Measurements from ENCODE around the gene NECAB3.

NECAB3 gene

DNA sequence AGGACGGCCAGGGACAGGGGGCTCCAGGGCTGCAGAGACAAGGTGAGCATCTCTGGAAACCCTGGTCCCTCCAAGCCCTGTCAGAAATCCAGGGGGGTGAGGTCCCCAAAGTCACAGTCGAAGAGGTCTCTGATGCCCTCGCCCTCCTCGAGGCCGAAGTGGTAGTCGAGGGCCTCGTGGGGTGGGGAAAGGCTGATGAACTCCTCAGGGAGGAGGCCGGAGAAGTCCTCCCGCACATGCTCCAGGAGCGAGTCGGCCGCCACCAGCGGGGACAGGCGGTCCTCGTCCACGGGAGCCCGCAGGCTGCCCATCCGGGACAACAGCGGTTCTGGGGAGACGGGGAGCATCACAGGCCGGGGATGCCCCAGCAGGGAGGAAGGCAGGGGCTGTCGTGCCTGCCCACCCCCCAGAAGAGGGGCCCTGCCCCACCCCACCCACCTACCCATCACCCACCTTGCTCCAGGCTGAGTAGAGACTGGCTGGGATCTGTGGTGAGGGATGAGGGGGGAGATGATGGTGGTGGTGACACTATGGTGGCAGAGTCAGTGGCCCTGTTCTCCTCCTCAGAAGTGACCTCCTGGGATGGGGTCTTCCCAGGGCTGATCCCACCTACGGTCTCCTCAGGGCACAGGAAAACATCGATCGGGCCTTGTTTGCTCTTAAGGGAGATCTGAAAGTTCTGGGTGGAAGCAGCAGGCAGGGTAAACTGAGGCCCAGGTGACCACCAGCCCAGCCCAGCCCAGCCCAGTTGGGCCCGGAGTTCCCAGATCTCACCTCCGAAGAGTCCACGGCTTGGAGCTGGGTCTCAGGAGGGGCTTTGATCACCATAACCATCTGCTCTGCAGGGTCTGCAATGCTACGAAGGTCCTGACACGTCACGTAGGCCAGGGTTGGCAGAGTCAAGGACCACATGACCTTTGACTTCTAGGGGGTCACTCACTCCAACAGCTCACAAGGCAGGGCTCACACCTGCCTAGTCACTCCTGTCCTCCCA lies 2.7 kb upstream of the NECAB3 start:
- DNase-seq, result no peak

- no peak for DNase-seq
Measured at GRCh38 chr20:33676121-33676520, 1.9 kb upstream of the NECAB3 start.

- no peak for DNase-seq
Measured at GRCh38 chr20:33675136-33675959, 1.1 kb upstream of the NECAB3 start.

DNA sequence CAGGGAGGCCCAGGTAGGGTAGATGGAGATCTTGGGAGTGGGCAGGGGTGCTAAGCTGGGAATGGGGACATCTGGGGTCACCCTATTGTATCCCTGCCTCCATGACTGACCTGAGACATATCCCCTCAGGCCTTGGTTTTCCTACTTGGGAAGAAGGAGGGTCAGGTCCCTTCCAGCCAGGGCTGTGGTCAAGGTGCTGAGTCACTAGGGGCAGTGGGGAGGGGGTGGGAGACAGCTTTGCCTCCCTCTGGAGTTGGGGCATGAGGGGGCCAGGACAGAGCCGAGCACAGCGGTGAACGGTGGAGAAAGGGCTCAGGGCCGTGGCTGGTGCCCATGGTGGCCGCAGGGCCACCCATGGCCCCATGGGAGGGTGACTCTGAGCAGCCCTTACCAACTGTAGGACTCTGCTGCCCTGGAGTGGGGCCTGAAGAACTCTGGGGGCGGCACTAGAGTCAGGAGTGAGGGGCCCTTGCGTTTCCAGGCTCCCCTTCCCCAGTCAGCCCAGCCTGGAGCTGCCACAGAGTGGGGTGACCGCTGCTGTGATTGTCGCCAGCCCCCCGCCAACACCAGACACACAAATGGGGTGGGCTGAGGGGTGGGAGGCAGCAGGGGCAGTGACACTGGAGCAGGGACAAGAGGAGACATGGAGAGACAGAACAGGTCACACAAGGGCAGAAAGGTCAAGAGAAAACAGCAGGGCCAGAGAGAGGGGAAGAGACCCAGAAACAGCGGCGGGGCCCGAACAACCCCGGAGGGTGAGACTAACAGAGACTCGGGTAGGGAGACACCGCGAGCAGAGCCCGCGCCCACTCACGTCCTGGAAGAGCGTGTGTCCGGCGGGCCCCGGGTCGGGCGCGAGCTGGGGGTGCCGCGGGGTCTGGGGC lies 576 bp downstream of the NECAB3 start:
- no peak for DNase-seq

GRCh38 chr20:33673114-33673409 lies 1.2 kb downstream of the NECAB3 start:
- DNase-seq, result no peak

- no peak for DNase-seq
Measured at GRCh38 chr20:33672426-33673113, 1.7 kb downstream of the NECAB3 start.

DNA sequence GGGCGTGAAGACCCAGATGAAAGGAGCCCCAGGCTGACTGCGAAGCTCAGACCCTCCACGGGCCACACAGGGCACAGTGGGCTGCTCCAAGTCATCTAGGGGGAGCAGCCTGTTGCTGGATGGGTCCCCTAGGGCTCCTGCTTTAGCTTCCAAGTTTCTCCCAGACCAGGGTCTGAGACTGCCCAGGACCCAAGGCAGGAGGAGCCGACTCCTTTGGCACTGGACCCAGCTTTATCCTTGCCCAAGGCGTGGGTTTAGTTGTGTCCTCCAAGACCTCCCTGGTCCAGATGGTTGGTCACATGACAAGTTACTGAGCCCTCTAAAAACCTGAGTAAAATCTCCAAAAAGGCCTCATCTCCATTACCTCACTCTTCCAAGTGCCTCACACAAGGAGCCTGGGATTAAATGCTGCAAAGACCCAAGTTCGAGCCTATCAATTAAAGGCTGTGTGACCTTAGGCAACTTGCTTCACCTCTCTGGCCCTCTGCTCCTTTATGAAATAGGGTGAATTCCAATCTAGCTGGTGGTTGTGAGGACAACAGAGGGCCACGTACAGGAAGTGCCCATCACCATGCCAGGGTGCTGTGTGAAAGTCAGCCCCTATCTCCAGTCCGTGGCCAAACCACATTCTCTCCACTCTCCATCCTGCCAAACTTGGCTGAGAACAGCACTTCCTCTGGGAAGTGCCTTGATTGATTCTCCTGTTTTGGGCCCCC lies 2.5 kb downstream of the NECAB3 start:
- no peak for DNase-seq

- DNase-seq, result no peak
Measured at GRCh38 chr20:33670715-33671499, 3.3 kb downstream of the NECAB3 start.

DNA sequence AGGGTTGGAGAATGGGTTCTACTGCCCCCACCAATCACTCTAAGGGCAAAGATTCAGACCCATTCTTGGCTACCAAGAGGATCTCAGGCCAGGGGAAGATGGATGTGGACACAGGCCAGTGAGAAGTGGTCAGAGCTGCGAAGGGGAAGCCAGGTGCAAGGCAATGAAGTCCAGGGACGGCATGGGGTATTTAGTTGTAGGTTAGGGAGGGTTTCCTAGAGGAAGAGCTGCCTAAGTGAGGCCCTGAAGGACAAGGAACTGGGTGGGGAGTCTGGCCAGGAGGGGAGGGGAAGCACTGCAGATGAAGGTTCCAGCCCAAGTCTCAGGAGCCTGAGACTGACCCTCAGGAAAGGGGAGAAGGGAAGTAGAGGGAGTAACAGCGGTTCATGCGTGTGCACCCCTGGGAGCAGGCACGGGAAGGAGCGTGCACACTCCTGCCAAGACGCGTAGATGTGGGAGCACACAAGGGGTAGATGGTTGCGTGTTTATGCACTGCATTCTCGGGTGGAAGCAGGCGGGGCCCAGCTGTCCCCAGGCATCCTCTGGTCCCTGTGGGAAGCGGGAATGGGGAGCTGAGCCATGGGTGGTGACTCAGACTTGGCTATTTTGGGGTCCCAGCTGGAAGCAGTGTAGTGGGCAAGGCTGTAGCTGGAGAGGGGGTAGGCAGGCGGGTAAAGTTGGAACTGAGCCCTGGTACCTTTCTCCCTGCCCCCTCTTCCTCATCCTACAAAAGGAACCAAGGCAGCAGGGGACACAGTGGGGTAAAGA lies 4.2 kb downstream of the NECAB3 start:
- DNase-seq, result no peak

DNA sequence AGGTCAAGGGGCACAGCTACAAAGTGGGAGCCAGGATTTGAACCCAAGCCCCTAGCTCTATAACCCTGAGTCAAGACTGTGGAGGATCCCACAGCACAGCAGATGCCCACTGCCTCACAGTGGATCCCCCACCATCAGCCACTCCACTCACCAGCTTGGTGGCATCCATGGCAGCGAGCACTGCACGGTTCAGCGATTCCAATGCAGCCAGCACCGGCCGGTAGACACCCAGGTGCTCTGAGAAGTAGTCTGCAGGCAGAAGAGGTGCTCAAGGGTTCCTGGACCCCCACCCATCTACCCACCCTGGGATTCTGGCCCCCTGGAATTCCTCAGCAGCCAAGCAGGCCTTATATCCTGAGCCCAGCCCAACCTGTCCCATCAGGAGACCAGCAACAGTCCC lies 5.0 kb downstream of the NECAB3 start:
- DNase-seq, result no peak

- no peak for DNase-seq
Measured at GRCh38 chr20:33668466-33669155, 5.6 kb downstream of the NECAB3 start.

- DNase-seq, result peak; percentile 71
Measured at GRCh38 chr20:33667676-33668465, 6.4 kb downstream of the NECAB3 start.

- no peak for DNase-seq
Measured at GRCh38 chr20:33667245-33667675, 7.0 kb downstream of the NECAB3 start.

- DNase-seq, result peak; percentile 98
Measured at GRCh38 chr20:33666293-33667244, 7.7 kb downstream of the NECAB3 start, which contains the start of gene ACTL10. Gene ACTL10, plus strand, starts transcription at chr20:33666943. Its CDS starts 555 bp downstream, at chr20:33667498.

GRCh38 chr20:33664762-33665144 lies 9.5 kb downstream of the NECAB3 start:
- no peak for DNase-seq

- DNase-seq, result no peak
Measured at GRCh38 chr20:33664085-33664761, 10.0 kb downstream of the NECAB3 start.
